HepG2 (cell line): ENCODE results near the gene IDS. TPM values are rescaled to one million over a fixed set of nuclear protein-coding genes. Genes with fewer than 3 reads are reported as not detected.

Experiments used
- ATAC-seq: fragments of 200-7000 bp; cut with Tn5 transposase; 3 replicates; pipeline ENCODE4 v1.9.1; 2020; ENCODE audit warnings: mild to moderate bottlenecking, moderate library complexity
- BruUV-seq: library from RNA; stranded (reverse); fragments of 400-500 nt; replicated peaks from 2 replicates; lab custom pipeline; 2021; lab: Mats Ljungman, UMichigan
- CTCF ChIA-PET: fragments of 300-600 bp; formaldehyde crosslinking; extraction: SDS; loops from one replicate; lab custom pipeline; 2021; ENCODE audit warnings: low total read pairs, inconsistent platforms, low intra/inter-chr PET ratio; lab: Yijun Ruan, JAX
- POLR2A ChIA-PET: fragments of 350-600 bp; sonication (Branson Sonifier 250); formaldehyde crosslinking; loops from one replicate; lab custom pipeline; 2020; ENCODE audit warnings: antibody characterized with exemption, inconsistent platforms; lab: Yijun Ruan, JAX
- DNase-seq: peaks from one replicate; pipeline ENCODE4 v3.0.0-alpha.2; 2015; ENCODE audit warnings: low spot score
- FAIRE-seq: peaks from 3 replicates; lab custom pipeline; 2011; peaks lifted over from hg19 to GRCh38; lab: Jason Lieb, UNC
- H2AFZ ChIP-seq: one replicate; pipeline ENCODE4 v1.6.1; 2011; ENCODE audit warnings: low read length, inconsistent platforms
- H3K27ac ChIP-seq: fragments of 300-600 bp; 3 replicates; pipeline ENCODE4 v1.8.0; 2011; ENCODE audit warnings: mixed run types, mild to moderate bottlenecking, mixed read lengths, low read length, inconsistent platforms; ENCODE audit not compliant: insufficient read depth; ENCODE audit errors: extremely low read length
- H3K27me3 ChIP-seq, 2 experiments: fragments of 200-600 bp in 1 of 2; 2 replicates in 1 of 2; 3 replicates in 1 of 2; pipeline versions ENCODE4 v1.6.0 to v1.8.0; 2011; ENCODE audit warnings: low read length in 2 of 2, mild to moderate bottlenecking in 2 of 2, moderate library complexity in 2 of 2, inconsistent platforms in 1 of 2; ENCODE audit not compliant: insufficient read depth in 2 of 2, control insufficient read depth in 1 of 2
- H3K36me3 ChIP-seq, 2 experiments: fragments of 200-600 bp in 1 of 2; replicated peaks in 1 of 2; 2 replicates in 1 of 2; 3 replicates in 1 of 2; pipeline versions ENCODE4 v1.5.1 to v1.8.0; 2011; ENCODE audit warnings: low read length in 2 of 2, inconsistent platforms in 1 of 2; ENCODE audit not compliant: insufficient read depth in 2 of 2, control insufficient read depth in 1 of 2
- H3K4me1 ChIP-seq: 2 replicates; pipeline ENCODE4 v1.5.1; 2012; ENCODE audit warnings: low read length, inconsistent platforms; ENCODE audit not compliant: insufficient read depth
- H3K4me2 ChIP-seq: 2 replicates; pipeline ENCODE4 v1.6.0; 2011; ENCODE audit warnings: low read depth, low read length, inconsistent platforms
- H3K4me3 ChIP-seq, 3 experiments: fragments of 200-600 bp in 1 of 3; sonication (generic), shearing (Covaris generic) in 1 of 3; replicated peaks in 1 of 3; 2 replicates each; pipeline ENCODE4 v1.5.1; 2011 to 2016; ENCODE audit warnings: low read length in 3 of 3, inconsistent platforms in 2 of 3, low read depth in 2 of 3, mild to moderate bottlenecking in 2 of 3, control low read depth in 1 of 3, mixed read lengths in 1 of 3; ENCODE audit not compliant: insufficient read depth in 1 of 3
- H3K79me2 ChIP-seq: one replicate; pipeline ENCODE4 v1.6.1; 2011; ENCODE audit warnings: low read length, inconsistent platforms; ENCODE audit not compliant: insufficient read depth
- H3K9ac ChIP-seq: 2 replicates; pipeline ENCODE4 v1.6.0; 2011; ENCODE audit warnings: mild to moderate bottlenecking, low read depth, low read length, inconsistent platforms; ENCODE audit not compliant: insufficient read depth
- H3K9me3 ChIP-seq: 2 replicates; pipeline ENCODE4 v1.5.1; 2012; ENCODE audit warnings: mild to moderate bottlenecking, low read length
- H4K20me1 ChIP-seq: 2 replicates; pipeline ENCODE4 v1.6.0; 2011; ENCODE audit warnings: inconsistent platforms, mild to moderate bottlenecking, low read length, moderate library complexity; ENCODE audit not compliant: insufficient read depth
- BRD4 ChIP-seq: sonication (generic); formaldehyde crosslinking; IDR thresholded peaks from 2 replicates; pipeline ENCODE4 v1.4.0; 2020; ENCODE audit warnings: missing genetic modification reagents
- CREB1 ChIP-seq, 2 experiments: fragments of 450-650 bp in 1 of 2; IDR thresholded peaks; 2 replicates each; pipeline ENCODE4 v1.6.1; 2016 to 2017; ENCODE audit warnings: control low read depth in 1 of 2, mild to moderate bottlenecking in 1 of 2, missing compliant biosample characterization in 1 of 2, missing genetic modification characterization in 1 of 2
- FOXK2 ChIP-seq: fragments of 450-650 bp; IDR thresholded peaks from 2 replicates; pipeline ENCODE4 v1.6.1; 2016
- HMG20A ChIP-seq: IDR thresholded peaks from 2 replicates; pipeline ENCODE4 v1.6.1; 2016; ENCODE audit warnings: borderline replicate concordance
- RBM22 ChIP-seq: fragments of 200-400 bp; formaldehyde crosslinking; optimal IDR thresholded peaks from 2 replicates; pipeline ENCODE3; 2017; ENCODE audit warnings: mild to moderate bottlenecking, low read length, moderate library complexity
- RFXAP ChIP-seq: sonication (generic); formaldehyde crosslinking; IDR thresholded peaks from 2 replicates; pipeline ENCODE4 v1.4.0; 2020; ENCODE audit warnings: missing genetic modification reagents, borderline replicate concordance
- SP2 ChIP-seq: sonication (generic); formaldehyde crosslinking; IDR thresholded peaks from 2 replicates; pipeline ENCODE4 v1.5.1; 2020; ENCODE audit warnings: mild to moderate bottlenecking, missing genetic modification reagents
- THYN1 ChIP-seq: sonication (generic); formaldehyde crosslinking; IDR thresholded peaks from 2 replicates; pipeline ENCODE4 v1.8.1; 2023; ENCODE audit warnings: low read depth, mild to moderate bottlenecking, moderate library complexity, missing genetic modification reagents, borderline replicate concordance
- ZBTB7A ChIP-seq: sonication (generic); formaldehyde crosslinking; IDR thresholded peaks from 2 replicates; pipeline ENCODE4 v1.8.0; 2022; ENCODE audit warnings: mild to moderate bottlenecking, missing genetic modification reagents
- ZMYM3 ChIP-seq: sonication (generic); formaldehyde crosslinking; IDR thresholded peaks from 2 replicates; pipeline ENCODE4 v1.5.1; 2020; ENCODE audit warnings: mild to moderate bottlenecking, missing genetic modification reagents
- ZNF263 ChIP-seq: sonication (generic); formaldehyde crosslinking; IDR thresholded peaks from 2 replicates; pipeline ENCODE4 v1.4.0; 2020; ENCODE audit warnings: missing genetic modification reagents
- ZNF331 ChIP-seq: sonication (generic); formaldehyde crosslinking; IDR thresholded peaks from 2 replicates; pipeline ENCODE4 v1.4.0; 2020; ENCODE audit warnings: missing genetic modification reagents
- ZNF382 ChIP-seq: sonication (generic); formaldehyde crosslinking; IDR thresholded peaks from 2 replicates; pipeline ENCODE4 v1.5.0; 2020; ENCODE audit warnings: missing genetic modification reagents, mild to moderate bottlenecking, borderline replicate concordance
- ZNF451 ChIP-seq: sonication (generic); formaldehyde crosslinking; IDR thresholded peaks from 2 replicates; pipeline ENCODE4 v1.5.0; 2020; ENCODE audit warnings: mild to moderate bottlenecking, missing genetic modification reagents
- WGBS: methylation state at CpG from one replicate; pipeline ENCODE4 v1.1.6; 2017; ENCODE audit warnings: low lambda C conversion rate; 5-methylcytosine and 5-hydroxymethylcytosine counted together
- in situ Hi-C: cut with HindIII; loops from 2 replicates; pipeline ENCODE4 v1.10.0; 2017; ENCODE audit warnings: low pct_unique_long_range_greater_than_20kb; ENCODE audit not compliant: extremely low pct_ligation_motif_present
- intact Hi-C: fragments of 100-400 bp; cut with micrococcal nuclease; formaldehyde crosslinking; loops from one replicate; pipeline ENCODE4 v1.10.0; 2022; ENCODE audit not compliant: unreplicated experiment
- polyA plus RNA-seq, 8 experiments: library from polyadenylated mRNA; depleted of rRNA in 3 of 8; stranded (reverse) in 7 of 8; unstranded in 1 of 8; fragments of >200 nt; fragmentation: Illumina TruSeq in 4 of 8; extraction: Trizol in 4 of 8; gene quantifications; 2 replicates each; pipeline versions ENCODE4 v1.2.1 to v1.2.3, GENCODE V29; 2011 to 2016; ENCODE audit warnings: low read depth in 4 of 8, missing spikeins in 1 of 8, mixed read lengths in 1 of 8; ENCODE audit not compliant: insufficient read depth in 1 of 8
- total RNA-seq, 5 experiments: library from RNA; depleted of rRNA; stranded (reverse); fragments of >200 nt; fragmentation: Illumina TruSeq; extraction: Trizol; gene quantifications; 2 replicates each; pipeline ENCODE4 v1.2.3, GENCODE V29; 2016; ENCODE audit warnings: low read depth in 1 of 5
- TF ChIP-seq, protein P1 (sequence below): IDR thresholded peaks from 2 replicates; pipeline ENCODE4 v1.4.0; 2020; ENCODE audit warnings: mild to moderate bottlenecking, missing genetic modification reagents
- TF ChIP-seq, protein P2 (sequence below): sonication (generic); formaldehyde crosslinking; IDR thresholded peaks from 2 replicates; pipeline ENCODE4 v1.9.0; 2021; ENCODE audit warnings: missing genetic modification reagents, mild to moderate bottlenecking, borderline replicate concordance
- TF ChIP-seq, protein P3 (sequence below): IDR thresholded peaks from 2 replicates; pipeline ENCODE4 v1.6.1; 2016; ENCODE audit warnings: missing biosample characterization, missing genetic modification reagents, low read depth
- TF ChIP-seq, protein P4 (sequence below): sonication (generic); formaldehyde crosslinking; IDR thresholded peaks from 2 replicates; pipeline ENCODE4 v1.4.0; 2020; ENCODE audit warnings: mild to moderate bottlenecking, missing genetic modification reagents

Gene IDS
- total and polyA plus RNA-seq, 2 of the 13 experiments (the other 11 are each of a cell fraction or from before 2014, with no cell fraction given): 2.2 to 11.9 TPM

DNA sequence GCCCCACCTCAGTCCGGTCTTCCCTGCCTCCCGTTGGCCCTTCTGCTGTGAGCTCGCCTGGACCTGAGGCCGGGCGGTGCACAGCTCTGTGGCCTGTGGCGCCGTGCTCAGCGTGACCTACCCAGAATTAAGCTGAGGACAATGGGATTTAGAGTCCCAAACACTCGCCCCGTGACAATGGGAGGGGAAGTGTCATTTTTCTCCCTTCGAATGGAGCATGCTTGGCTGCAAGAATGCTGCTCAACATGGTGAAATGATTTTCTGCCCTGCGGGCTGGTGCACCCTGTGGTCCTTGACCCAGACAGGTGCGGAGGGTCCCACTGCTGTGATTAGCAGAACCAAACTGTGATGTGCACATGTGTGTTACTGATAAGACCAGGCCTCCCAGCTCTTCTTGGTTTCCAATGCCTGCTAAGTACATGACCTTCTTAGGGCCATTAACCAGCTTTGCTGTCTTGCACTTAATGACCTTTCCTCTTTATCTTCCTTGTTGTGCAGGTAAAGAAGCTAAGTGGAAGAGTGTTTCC, 36.5 kb upstream of the IDS start:
- no peak for DNase-seq
- FAIRE-seq: no peak
- ATAC-seq: peak; percentile 17

More for the DNA sequence above, 36.5 kb upstream of the IDS start:
- no peak overlapping the region for H2AFZ ChIP-seq
- no peaks in the 10 kb centered on the region for H3K27me3 ChIP-seq
- no peaks in the 10 kb centered on the region for H3K79me2 ChIP-seq
- H3K27ac ChIP-seq: peak overlapping the region; percentile 85
- H3K4me1 ChIP-seq: no peaks in the 10 kb centered on the region
- peak overlapping the region; percentile 88 for H3K4me2 ChIP-seq
- no peaks in the 10 kb centered on the region for H3K9me3 ChIP-seq
- CTCF ChIA-PET: no interaction called here
- WGBS: no CpG with 5 or more reads among the region's 13 CpGs
- TF ChIP-seq FOXK2 (no peak), SP2 (CRISPR knock-in tag) (no peak), ZBTB7A (CRISPR knock-in tag) (no peak), HMG20A (CRISPR knock-in tag) (no peak), RBM22 (no peak), ZNF263 (CRISPR knock-in tag) (no peak), BRD4 (no peak), ZNF382 (no peak), RFXAP (CRISPR knock-in tag) (no peak), ZMYM3 (CRISPR knock-in tag) (no peak), ZNF451 (CRISPR knock-in tag) (no peak), THYN1 (CRISPR knock-in tag) (no peak), ZNF331 (CRISPR knock-in tag) (no peak), CREB1 (IDR thresholded peaks at IDR 0.05) (no peak), CREB1 (CRISPR knock-in tag; IDR thresholded peaks at IDR 0.05) (no peak)
- TF ChIP-seq, protein P1, sequence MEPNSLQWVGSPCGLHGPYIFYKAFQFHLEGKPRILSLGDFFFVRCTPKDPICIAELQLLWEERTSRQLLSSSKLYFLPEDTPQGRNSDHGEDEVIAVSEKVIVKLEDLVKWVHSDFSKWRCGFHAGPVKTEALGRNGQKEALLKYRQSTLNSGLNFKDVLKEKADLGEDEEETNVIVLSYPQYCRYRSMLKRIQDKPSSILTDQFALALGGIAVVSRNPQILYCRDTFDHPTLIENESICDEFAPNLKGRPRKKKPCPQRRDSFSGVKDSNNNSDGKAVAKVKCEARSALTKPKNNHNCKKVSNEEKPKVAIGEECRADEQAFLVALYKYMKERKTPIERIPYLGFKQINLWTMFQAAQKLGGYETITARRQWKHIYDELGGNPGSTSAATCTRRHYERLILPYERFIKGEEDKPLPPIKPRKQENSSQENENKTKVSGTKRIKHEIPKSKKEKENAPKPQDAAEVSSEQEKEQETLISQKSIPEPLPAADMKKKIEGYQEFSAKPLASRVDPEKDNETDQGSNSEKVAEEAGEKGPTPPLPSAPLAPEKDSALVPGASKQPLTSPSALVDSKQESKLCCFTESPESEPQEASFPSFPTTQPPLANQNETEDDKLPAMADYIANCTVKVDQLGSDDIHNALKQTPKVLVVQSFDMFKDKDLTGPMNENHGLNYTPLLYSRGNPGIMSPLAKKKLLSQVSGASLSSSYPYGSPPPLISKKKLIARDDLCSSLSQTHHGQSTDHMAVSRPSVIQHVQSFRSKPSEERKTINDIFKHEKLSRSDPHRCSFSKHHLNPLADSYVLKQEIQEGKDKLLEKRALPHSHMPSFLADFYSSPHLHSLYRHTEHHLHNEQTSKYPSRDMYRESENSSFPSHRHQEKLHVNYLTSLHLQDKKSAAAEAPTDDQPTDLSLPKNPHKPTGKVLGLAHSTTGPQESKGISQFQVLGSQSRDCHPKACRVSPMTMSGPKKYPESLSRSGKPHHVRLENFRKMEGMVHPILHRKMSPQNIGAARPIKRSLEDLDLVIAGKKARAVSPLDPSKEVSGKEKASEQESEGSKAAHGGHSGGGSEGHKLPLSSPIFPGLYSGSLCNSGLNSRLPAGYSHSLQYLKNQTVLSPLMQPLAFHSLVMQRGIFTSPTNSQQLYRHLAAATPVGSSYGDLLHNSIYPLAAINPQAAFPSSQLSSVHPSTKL (CRISPR knock-in tag): no peak
- TF ChIP-seq, protein P2, sequence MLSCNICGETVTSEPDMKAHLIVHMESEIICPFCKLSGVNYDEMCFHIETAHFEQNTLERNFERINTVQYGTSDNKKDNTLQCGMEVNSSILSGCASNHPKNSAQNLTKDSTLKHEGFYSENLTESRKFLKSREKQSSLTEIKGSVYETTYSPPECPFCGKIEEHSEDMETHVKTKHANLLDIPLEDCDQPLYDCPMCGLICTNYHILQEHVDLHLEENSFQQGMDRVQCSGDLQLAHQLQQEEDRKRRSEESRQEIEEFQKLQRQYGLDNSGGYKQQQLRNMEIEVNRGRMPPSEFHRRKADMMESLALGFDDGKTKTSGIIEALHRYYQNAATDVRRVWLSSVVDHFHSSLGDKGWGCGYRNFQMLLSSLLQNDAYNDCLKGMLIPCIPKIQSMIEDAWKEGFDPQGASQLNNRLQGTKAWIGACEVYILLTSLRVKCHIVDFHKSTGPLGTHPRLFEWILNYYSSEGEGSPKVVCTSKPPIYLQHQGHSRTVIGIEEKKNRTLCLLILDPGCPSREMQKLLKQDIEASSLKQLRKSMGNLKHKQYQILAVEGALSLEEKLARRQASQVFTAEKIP (CRISPR knock-in tag): no peak
- TF ChIP-seq, protein P3, sequence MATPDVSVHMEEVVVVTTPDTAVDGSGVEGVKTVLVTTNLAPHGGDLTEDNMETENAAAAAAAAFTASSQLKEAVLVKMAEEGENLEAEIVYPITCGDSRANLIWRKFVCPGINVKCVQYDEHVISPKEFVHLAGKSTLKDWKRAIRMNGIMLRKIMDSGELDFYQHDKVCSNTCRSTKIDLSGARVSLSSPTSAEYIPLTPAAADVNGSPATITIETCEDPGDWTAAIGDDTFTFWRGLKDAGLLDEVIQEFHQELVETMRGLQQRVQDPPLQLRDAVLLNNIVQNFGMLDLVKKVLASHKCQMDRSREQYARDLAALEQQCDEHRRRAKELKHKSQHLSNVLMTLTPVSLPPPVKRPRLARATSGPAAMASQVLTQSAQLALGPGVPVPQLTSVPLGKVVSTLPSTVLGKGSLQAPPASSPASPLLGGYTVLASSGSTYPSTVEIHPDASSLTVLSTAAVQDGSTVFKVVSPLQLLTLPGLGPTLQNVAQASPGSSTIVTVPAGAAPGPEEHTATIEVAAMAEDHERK (CRISPR knock-in tag): no peak
- TF ChIP-seq, protein P4, sequence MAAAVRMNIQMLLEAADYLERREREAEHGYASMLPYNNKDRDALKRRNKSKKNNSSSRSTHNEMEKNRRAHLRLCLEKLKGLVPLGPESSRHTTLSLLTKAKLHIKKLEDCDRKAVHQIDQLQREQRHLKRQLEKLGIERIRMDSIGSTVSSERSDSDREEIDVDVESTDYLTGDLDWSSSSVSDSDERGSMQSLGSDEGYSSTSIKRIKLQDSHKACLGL (CRISPR knock-in tag): no peak
- H3K36me3 ChIP-seq: no peaks in the 10 kb centered on the region
- no peaks in the 10 kb centered on the region for H4K20me1 ChIP-seq
- BruUV-seq: no TSS peak
- H3K9ac ChIP-seq: peak overlapping the region; percentile 76
- POLR2A ChIA-PET: no interaction called here
- intact Hi-C loops: no loop called here
- in situ Hi-C loops: no loop called here
- H3K4me3 ChIP-seq: peak overlapping the region; percentile 69 to 85 (median 81); a peak in 5 of 6 replicates
